Activated CD8-positive, alpha-beta T cell treated with anti-CD3 and anti-CD28 coated beads for 36 hours (primary cell): ENCODE data around the gene ANO1. TPM values are rescaled to one million over a fixed set of nuclear protein-coding genes. Genes with fewer than 3 reads are reported as not detected.

Experiments
- ATAC-seq: fragments of 200-7000 bp; cut with Tn5 transposase; one replicate; pipeline ENCODE4 v1.10.0; 2021; ENCODE audit warnings: mild to moderate bottlenecking, moderate library complexity
- CTCF ChIA-PET: fragments of 350-600 bp; sonication (Branson Sonifier 250); formaldehyde crosslinking; loops from one replicate; lab custom pipeline; 2021; ENCODE audit warnings: antibody characterized with exemption; lab: Charles Lee
- POLR2A ChIA-PET: fragments of 350-600 bp; sonication (Branson Sonifier 250); formaldehyde crosslinking; loops from one replicate; lab custom pipeline; 2021; ENCODE audit warnings: antibody characterized with exemption; lab: Charles Lee
- DNase-seq: peaks from one replicate; pipeline ENCODE4 v3.0.0-alpha.2; 2020
- H3K27ac Mint-ChIP-seq: one replicate; pipeline ENCODE4 v1.8.0; 2021; ENCODE audit warnings: mild to moderate bottlenecking, mixed read lengths
- H3K27me3 Mint-ChIP-seq: one replicate; pipeline ENCODE4 v1.8.0; 2021; ENCODE audit warnings: mixed read lengths
- H3K36me3 Mint-ChIP-seq: one replicate; pipeline ENCODE4 v1.8.0; 2021; ENCODE audit warnings: low read depth, mixed read lengths
- H3K4me1 Mint-ChIP-seq: one replicate; pipeline ENCODE4 v1.8.0; 2021; ENCODE audit warnings: low read depth, mixed read lengths
- H3K4me3 Mint-ChIP-seq: one replicate; pipeline ENCODE4 v1.8.0; 2021; ENCODE audit warnings: mild to moderate bottlenecking, moderate library complexity, mixed read lengths
- H3K9me3 Mint-ChIP-seq: one replicate; pipeline ENCODE4 v1.8.0; 2021; ENCODE audit warnings: mixed read lengths
- intact Hi-C: fragments of 100-400 bp; cut with micrococcal nuclease; formaldehyde crosslinking; loops from one replicate; pipeline ENCODE4 v1.10.0; 2022
- total RNA-seq, 2 experiments: library from RNA; stranded (reverse); gene quantifications; one replicate each; pipeline ENCODE4 v1.2.3, GENCODE V29; 2021
- TF ChIP-seq, protein P1 (sequence below): fragments of 200-600 bp; IDR thresholded peaks from one replicate; pipeline ENCODE4 v1.8.0; 2022; ENCODE audit warnings: antibody characterized with exemption, mild to moderate bottlenecking

ANO1 gene
- total RNA-seq, 2 experiments from 2014 or later, result not detected

DNA sequence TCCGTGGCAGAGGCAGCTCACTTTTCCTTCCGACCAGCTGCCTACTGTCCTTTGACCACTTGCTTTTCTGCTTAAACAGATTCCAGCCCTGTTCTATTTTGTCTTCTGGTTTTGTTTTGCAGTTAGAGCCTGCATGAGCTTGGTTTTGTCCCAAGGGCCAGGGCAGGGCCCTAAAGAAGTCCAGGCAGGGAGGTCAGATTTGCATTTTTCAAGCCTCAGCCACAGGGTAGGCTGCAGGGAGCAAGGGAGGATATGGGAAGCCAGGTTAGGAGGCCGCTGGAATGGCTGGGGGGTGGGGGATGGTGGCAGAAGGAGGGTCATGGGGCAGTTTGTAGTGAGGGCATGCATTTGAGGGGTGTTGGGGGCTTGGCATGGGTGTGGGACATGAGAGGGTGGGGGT is 148.1 kb downstream of the ANO1 start:
- Mint-ChIP-seq H3K27ac (no peak overlapping the region), H3K36me3 (no peaks in the 10 kb centered on the region), H3K4me1 (no peaks in the 10 kb centered on the region), H3K4me3 (no peak overlapping the region), H3K9me3 (no peaks in the 10 kb centered on the region), H3K27me3 (no peaks in the 10 kb centered on the region)
- DNase-seq (no peak), ATAC-seq (no peak)
- POLR2A ChIA-PET, result interaction anchor here (1.6 kb wide), 1 partner anchor 22 kb away, joined by 4 read pairs; no protein-coding TSS in a partner anchor
- intact Hi-C loops, result no loop called here
- TF ChIP-seq, protein P1, sequence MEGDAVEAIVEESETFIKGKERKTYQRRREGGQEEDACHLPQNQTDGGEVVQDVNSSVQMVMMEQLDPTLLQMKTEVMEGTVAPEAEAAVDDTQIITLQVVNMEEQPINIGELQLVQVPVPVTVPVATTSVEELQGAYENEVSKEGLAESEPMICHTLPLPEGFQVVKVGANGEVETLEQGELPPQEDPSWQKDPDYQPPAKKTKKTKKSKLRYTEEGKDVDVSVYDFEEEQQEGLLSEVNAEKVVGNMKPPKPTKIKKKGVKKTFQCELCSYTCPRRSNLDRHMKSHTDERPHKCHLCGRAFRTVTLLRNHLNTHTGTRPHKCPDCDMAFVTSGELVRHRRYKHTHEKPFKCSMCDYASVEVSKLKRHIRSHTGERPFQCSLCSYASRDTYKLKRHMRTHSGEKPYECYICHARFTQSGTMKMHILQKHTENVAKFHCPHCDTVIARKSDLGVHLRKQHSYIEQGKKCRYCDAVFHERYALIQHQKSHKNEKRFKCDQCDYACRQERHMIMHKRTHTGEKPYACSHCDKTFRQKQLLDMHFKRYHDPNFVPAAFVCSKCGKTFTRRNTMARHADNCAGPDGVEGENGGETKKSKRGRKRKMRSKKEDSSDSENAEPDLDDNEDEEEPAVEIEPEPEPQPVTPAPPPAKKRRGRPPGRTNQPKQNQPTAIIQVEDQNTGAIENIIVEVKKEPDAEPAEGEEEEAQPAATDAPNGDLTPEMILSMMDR, result no peak
- CTCF ChIA-PET, result no interaction called here

DNA sequence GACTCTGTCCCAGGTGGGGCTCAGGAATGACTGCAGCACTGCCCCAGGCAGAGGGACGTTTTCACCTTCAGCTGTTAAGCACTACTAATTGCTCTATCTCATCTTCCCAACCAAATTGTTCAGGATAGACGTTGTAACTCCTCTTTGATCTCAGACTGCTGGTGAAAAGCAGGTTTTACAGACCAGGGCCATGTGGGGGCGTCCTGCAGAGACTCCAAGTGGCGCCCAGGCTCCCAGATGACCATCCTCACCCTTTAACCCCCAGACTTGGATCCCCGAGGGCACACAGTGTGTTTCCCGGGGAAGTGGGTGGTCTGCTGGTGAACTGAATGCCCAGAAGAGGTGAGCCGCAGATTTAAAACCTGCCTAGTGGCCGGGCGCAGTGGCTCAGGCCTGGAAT is 148.8 kb downstream of the ANO1 start:
- POLR2A ChIA-PET, result no interaction called here
- H3K4me1 Mint-ChIP-seq, result no peaks in the 10 kb centered on the region
- H3K27me3 Mint-ChIP-seq, result no peaks in the 10 kb centered on the region
- DNase-seq (peak; percentile 18), ATAC-seq (no peak)
- H3K4me3 Mint-ChIP-seq, result no peak overlapping the region
- intact Hi-C loops, result no loop called here
- CTCF ChIA-PET, result no interaction called here
- no peak overlapping the region for H3K27ac Mint-ChIP-seq
- no peaks in the 10 kb centered on the region for H3K36me3 Mint-ChIP-seq
- no peaks in the 10 kb centered on the region for H3K9me3 Mint-ChIP-seq
- TF ChIP-seq, protein P1, result no peak

DNA sequence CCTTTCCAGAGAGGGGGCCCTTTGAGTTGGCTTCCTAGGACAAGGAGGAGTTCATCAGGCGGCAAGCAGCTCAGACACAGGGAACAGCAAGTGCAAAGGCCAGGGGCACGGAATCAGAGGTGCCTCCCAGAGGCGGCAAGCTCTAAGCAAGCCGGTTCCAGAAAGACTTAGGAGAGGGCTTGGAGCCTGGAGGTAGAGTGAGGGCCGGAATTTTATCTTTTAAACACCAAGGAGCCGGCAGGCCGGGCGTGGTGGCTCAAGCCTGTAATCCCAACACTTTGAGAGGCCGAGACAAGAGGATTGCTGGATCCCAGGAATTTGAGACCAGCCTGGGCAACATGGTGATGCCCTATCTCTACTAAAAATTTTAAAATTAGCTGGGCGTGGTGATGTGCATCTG is 151.6 kb downstream of the ANO1 start:
- Mint-ChIP-seq H3K36me3 (no peaks in the 10 kb centered on the region), H3K4me1 (no peaks in the 10 kb centered on the region), H3K27me3 (no peaks in the 10 kb centered on the region), H3K9me3 (no peaks in the 10 kb centered on the region), H3K27ac (no peak overlapping the region), H3K4me3 (no peak overlapping the region)
- intact Hi-C loops, result no loop called here
- ChIA-PET POLR2A (no interaction called here), CTCF (no interaction called here)
- TF ChIP-seq, protein P1, result no peak
- no peak for ATAC-seq
- no peak for DNase-seq

GRCh38 chr11:70230151-70230839 is 152.2 kb downstream of the ANO1 start:
- POLR2A ChIA-PET, result no interaction called here
- CTCF ChIA-PET, result no interaction called here

More at GRCh38 chr11:70230151-70230839, 152.2 kb downstream of the ANO1 start:
- Mint-ChIP-seq H3K4me3 (no peak overlapping the region), H3K27me3 (no peaks in the 10 kb centered on the region), H3K27ac (no peak overlapping the region), H3K9me3 (no peaks in the 10 kb centered on the region), H3K4me1 (no peaks in the 10 kb centered on the region), H3K36me3 (no peaks in the 10 kb centered on the region)
- TF ChIP-seq, protein P1, result no peak
- intact Hi-C loops, result no loop called here
- ATAC-seq (no peak), DNase-seq (no peak)
